CD4-positive, CD25-positive, alpha-beta regulatory T cell (primary cell): Measurements from ENCODE around the gene SZRD1. TPM values are rescaled to one million over a fixed set of nuclear protein-coding genes. Genes with fewer than 3 reads are reported as not detected.

ENCODE experiments used
- ATAC-seq, 2 donors: fragments of 150-1000 bp; cut with Tn5 transposase; one replicate each; pipeline ENCODE4 v1.10.0; 2021; ENCODE audit warnings: low read depth in 2 of 2, moderate number of reproducible peaks in 2 of 2, moderate library complexity in 1 of 2
- DNase-seq, 3 donors: peaks; one replicate each; pipeline versions ENCODE4 v3.0.0 to v3.0.0-alpha.2; 2012 to 2022; ENCODE audit warnings: mixed read lengths in 1 of 3
- H3K27ac ChIP-seq: one replicate; pipeline ENCODE4 v1.7.0; 2013; ENCODE audit warnings: mild to moderate bottlenecking, low read length; ENCODE audit not compliant: insufficient read depth, poor library complexity, severe bottlenecking
- H3K27me3 ChIP-seq: one replicate; pipeline ENCODE4 v1.7.0; 2013; ENCODE audit warnings: low read length; ENCODE audit not compliant: control insufficient read depth, insufficient read depth
- H3K36me3 ChIP-seq: one replicate; pipeline ENCODE4 v1.7.0; 2013; ENCODE audit warnings: mild to moderate bottlenecking, low read length, moderate library complexity; ENCODE audit not compliant: control insufficient read depth, insufficient read depth
- H3K4me1 ChIP-seq: 2 replicates; pipeline ENCODE4 v1.7.0; 2013; ENCODE audit warnings: mild to moderate bottlenecking, low read length; ENCODE audit not compliant: insufficient read depth, control insufficient read depth, poor library complexity, severe bottlenecking
- H3K4me3 ChIP-seq: one replicate; pipeline ENCODE4 v1.7.0; 2013; ENCODE audit warnings: low read depth, mild to moderate bottlenecking, low read length, moderate library complexity
- H3K9me3 ChIP-seq, 2 experiments: 1 replicate in 1 of 2; 2 replicates in 1 of 2; pipeline ENCODE4 v1.7.0; 2013; ENCODE audit warnings: low read length in 2 of 2, mild to moderate bottlenecking in 1 of 2, moderate library complexity in 1 of 2; ENCODE audit not compliant: control insufficient read depth in 2 of 2
- H3K27ac Mint-ChIP-seq, 3 donors: one replicate each; pipeline ENCODE4 v1.8.0; 2020 to 2022; ENCODE audit warnings: mild to moderate bottlenecking in 3 of 3, mixed read lengths in 3 of 3, moderate library complexity in 2 of 3
- H3K27me3 Mint-ChIP-seq: one replicate; pipeline ENCODE4 v1.8.0; 2022; ENCODE audit warnings: mild to moderate bottlenecking, mixed read lengths
- H3K36me3 Mint-ChIP-seq: one replicate; pipeline ENCODE4 v1.8.0; 2020; ENCODE audit warnings: mixed read lengths
- H3K4me1 Mint-ChIP-seq, 4 donors: one replicate each; pipeline ENCODE4 v1.8.0; 2020 to 2022; ENCODE audit warnings: mixed read lengths in 4 of 4, mild to moderate bottlenecking in 1 of 4
- H3K4me3 Mint-ChIP-seq, 4 donors: one replicate each; pipeline ENCODE4 v1.8.0; 2020 to 2022; ENCODE audit warnings: mild to moderate bottlenecking in 4 of 4, mixed read lengths in 4 of 4, moderate library complexity in 3 of 4
- H3K9me3 Mint-ChIP-seq, 7 donors: one replicate each; pipeline ENCODE4 v1.8.0; 2020 to 2022; ENCODE audit warnings: mixed read lengths in 7 of 7, mild to moderate bottlenecking in 3 of 7, moderate library complexity in 2 of 7
- polyA plus RNA-seq, 4 donors: library from polyadenylated mRNA; unstranded; fragments of 300-500 nt; fragmentation: Illumina TruSeq; gene quantifications; one replicate each; pipeline ENCODE4 v1.2.3, GENCODE V29; 2021
- total RNA-seq: library from RNA; stranded (reverse); gene quantifications from one replicate; pipeline ENCODE4 v1.2.3, GENCODE V29; 2022

SZRD1 gene
- total and polyA plus RNA-seq, 5 donors from 2014 or later, result 36.9 to 136 (median 47.6) TPM

GRCh38 chr1:16383888-16384287 lies 16.8 kb downstream of the SZRD1 start:
- H3K36me3 ChIP-seq, result no peaks in the 10 kb centered on the region
- Mint-ChIP-seq H3K4me3 (peak overlapping the region in 2 of 4 donors; percentile 35 to 67), H3K36me3 (peaks cover 9% of the 10 kb centered on the region), H3K9me3 (no peaks in the 10 kb centered on the region), H3K27me3 (no peaks in the 10 kb centered on the region), H3K4me1 (peaks cover 15 to 80% (median 51%) of the 10 kb centered on the region in 4 donors), H3K27ac (peak overlapping the region in 2 of 3 donors; percentile 18 to 94)
- no peaks in the 10 kb centered on the region for H3K9me3 ChIP-seq
- H3K27me3 ChIP-seq, result no peaks in the 10 kb centered on the region
- H3K4me3 ChIP-seq, result no peak overlapping the region
- ATAC-seq, result no peak
- DNase-seq, result no peak
- H3K27ac ChIP-seq, result no peak overlapping the region
- H3K4me1 ChIP-seq, result peaks cover 52% of the 10 kb centered on the region

GRCh38 chr1:16385659-16386453 lies 18.8 kb downstream of the SZRD1 start:
- Mint-ChIP-seq H3K4me1 (peaks cover 17 to 79% (median 55%) of the 10 kb centered on the region in 4 donors), H3K36me3 (peaks cover 9% of the 10 kb centered on the region), H3K9me3 (no peaks in the 10 kb centered on the region), H3K27me3 (no peaks in the 10 kb centered on the region), H3K27ac (peak overlapping the region; percentile 18 to 96 (median 84)), H3K4me3 (peak overlapping the region; percentile 47 to 77 (median 69))
- no peaks in the 10 kb centered on the region for H3K36me3 ChIP-seq
- H3K27ac ChIP-seq, result no peak overlapping the region
- no peaks in the 10 kb centered on the region for H3K9me3 ChIP-seq
- H3K4me1 ChIP-seq, result peaks cover 61% of the 10 kb centered on the region
- ATAC-seq (peak in 1 of 2 donors; percentile 6), DNase-seq (no peak)
- peak overlapping the region; percentile 70 for H3K4me3 ChIP-seq
- no peaks in the 10 kb centered on the region for H3K27me3 ChIP-seq

- Histone ChIP-seq H3K36me3 (no peaks in the 10 kb centered on the region), H3K4me3 (peak overlapping the region; percentile 70), H3K27ac (peak overlapping the region; percentile 61), H3K27me3 (no peaks in the 10 kb centered on the region), H3K4me1 (peaks cover 68% of the 10 kb centered on the region), H3K9me3 (no peaks in the 10 kb centered on the region)
- peak overlapping the region in 2 of 3 donors; percentile 18 to 84 for H3K27ac Mint-ChIP-seq
- H3K4me1 Mint-ChIP-seq, result peaks cover 20 to 83% (median 62%) of the 10 kb centered on the region in 4 donors
- H3K4me3 Mint-ChIP-seq, result peak overlapping the region; percentile 47 to 77 (median 69)
- DNase-seq, result no peak
- no peaks in the 10 kb centered on the region for H3K9me3 Mint-ChIP-seq
- peaks cover 9% of the 10 kb centered on the region for H3K36me3 Mint-ChIP-seq
- no peaks in the 10 kb centered on the region for H3K27me3 Mint-ChIP-seq
- peak in 1 of 2 donors; percentile 13 for ATAC-seq
These were observed 19.5 kb downstream of the SZRD1 start for GRCh38 chr1:16386454-16387113.

- H3K27me3 Mint-ChIP-seq, result no peaks in the 10 kb centered on the region
- peaks cover 13% of the 10 kb centered on the region for H3K36me3 Mint-ChIP-seq
- H3K4me1 ChIP-seq, result peaks cover 68% of the 10 kb centered on the region
- H3K27ac ChIP-seq, result peak overlapping the region; percentile 61
- H3K4me3 Mint-ChIP-seq, result peak overlapping the region; percentile 66 to 88 (median 74)
- H3K4me3 ChIP-seq, result peak overlapping the region; percentile 70
- ATAC-seq (peak in 1 of 2 donors; percentile 30), DNase-seq (peak in 1 of 3 donors; percentile 51)
- peaks cover 20 to 82% (median 65%) of the 10 kb centered on the region in 4 donors for H3K4me1 Mint-ChIP-seq
- peaks cover 4% of the 10 kb centered on the region for H3K36me3 ChIP-seq
- peak overlapping the region in 2 of 3 donors; percentile 18 to 84 for H3K27ac Mint-ChIP-seq
- H3K9me3 ChIP-seq, result no peaks in the 10 kb centered on the region
- no peaks in the 10 kb centered on the region for H3K9me3 Mint-ChIP-seq
- H3K27me3 ChIP-seq, result no peaks in the 10 kb centered on the region
These were observed 20.5 kb downstream of the SZRD1 start for GRCh38 chr1:16387201-16388188.

GRCh38 chr1:16391411-16391810 lies 24.4 kb downstream of the SZRD1 start:
- Histone ChIP-seq H3K4me3 (no peak overlapping the region), H3K36me3 (peaks cover 40% of the 10 kb centered on the region), H3K27ac (no peak overlapping the region), H3K9me3 (no peaks in the 10 kb centered on the region), H3K4me1 (peaks cover 41% of the 10 kb centered on the region), H3K27me3 (no peaks in the 10 kb centered on the region)
- no peak for DNase-seq
- Mint-ChIP-seq H3K4me1 (peaks cover 13 to 53% (median 46%) of the 10 kb centered on the region in 4 donors), H3K36me3 (peaks cover 16% of the 10 kb centered on the region), H3K9me3 (no peaks in the 10 kb centered on the region), H3K27ac (peak overlapping the region; percentile 29 to 53 (median 46)), H3K4me3 (no peak overlapping the region), H3K27me3 (no peaks in the 10 kb centered on the region)
- no peak for ATAC-seq

GRCh38 chr1:16392740-16393569 lies 25.9 kb downstream of the SZRD1 start:
- no peak for DNase-seq
- Histone ChIP-seq H3K27ac (no peak overlapping the region), H3K4me1 (peaks cover 26% of the 10 kb centered on the region), H3K4me3 (no peak overlapping the region), H3K27me3 (no peaks in the 10 kb centered on the region), H3K9me3 (no peaks in the 10 kb centered on the region), H3K36me3 (peaks cover 47% of the 10 kb centered on the region)
- peak overlapping the region in 2 of 3 donors; percentile 68 to 83 for H3K27ac Mint-ChIP-seq
- H3K4me3 Mint-ChIP-seq, result no peak overlapping the region
- peaks cover 18% of the 10 kb centered on the region for H3K36me3 Mint-ChIP-seq
- no peak for ATAC-seq
- no peaks in the 10 kb centered on the region for H3K27me3 Mint-ChIP-seq
- no peaks in the 10 kb centered on the region for H3K9me3 Mint-ChIP-seq
- peaks cover 6 to 42% (median 36%) of the 10 kb centered on the region in 4 donors for H3K4me1 Mint-ChIP-seq
